Activated CD4-positive, alpha-beta memory T cell treated with anti-CD3 and anti-CD28 coated beads for 36 hours (primary cell): ENCODE measurements around the gene TNFRSF19. TPM values are rescaled to one million over a fixed set of nuclear protein-coding genes. Genes with fewer than 3 reads are reported as not detected.
A peak's percentile ranks its signal among the peaks of the same experiment; 100 is the strongest.

Experiments
- CTCF ChIA-PET: fragments of 350-600 bp; sonication (Branson Sonifier 250); formaldehyde crosslinking; loops from one replicate; lab custom pipeline; 2021; ENCODE audit warnings: antibody characterized with exemption, inconsistent platforms; lab: Charles Lee
- POLR2A ChIA-PET: fragments of 350-600 bp; sonication (Branson Sonifier 250); formaldehyde crosslinking; loops from one replicate; lab custom pipeline; 2021; ENCODE audit warnings: antibody characterized with exemption; lab: Charles Lee
- DNase-seq: peaks from one replicate; pipeline ENCODE4 v3.0.0-alpha.2; 2020
- H3K27ac Mint-ChIP-seq: one replicate; pipeline ENCODE4 v1.8.0; 2021; ENCODE audit warnings: mixed read lengths
- H3K27me3 Mint-ChIP-seq: one replicate; pipeline ENCODE4 v1.8.0; 2021; ENCODE audit warnings: mixed read lengths
- H3K36me3 Mint-ChIP-seq: one replicate; pipeline ENCODE4 v1.8.0; 2021; ENCODE audit warnings: mixed read lengths
- H3K4me1 Mint-ChIP-seq: one replicate; pipeline ENCODE4 v1.8.0; 2021; ENCODE audit warnings: low read depth, mixed read lengths
- H3K4me3 Mint-ChIP-seq: one replicate; pipeline ENCODE4 v1.8.0; 2021; ENCODE audit warnings: mild to moderate bottlenecking, mixed read lengths
- H3K9me3 Mint-ChIP-seq: one replicate; pipeline ENCODE4 v1.8.0; 2021; ENCODE audit warnings: mixed read lengths
- intact Hi-C: fragments of 100-400 bp; cut with micrococcal nuclease; formaldehyde crosslinking; loops from one replicate; pipeline ENCODE4 v1.15.1; 2023
- total RNA-seq, 2 experiments: library from RNA; stranded (reverse); gene quantifications; one replicate each; pipeline ENCODE4 v1.2.3, GENCODE V29; 2021

TNFRSF19 gene
- total RNA-seq, 2 experiments from 2014 or later, result not detected

- ChIA-PET CTCF (no interaction called here), POLR2A (no interaction called here)
- DNase-seq, result no peak
- H3K27me3 Mint-ChIP-seq, result peaks cover 34% of the 10 kb centered on the region
- intact Hi-C loops, result loop anchor here (5.0 to 10.0 kb wide), 4 partner anchors 168 to 1970 kb away; partner anchors contain the start of gene MICU2
- no peaks in the 10 kb centered on the region for H3K9me3 Mint-ChIP-seq
- no peak overlapping the region for H3K27ac Mint-ChIP-seq
- H3K4me1 Mint-ChIP-seq, result peaks cover 10% of the 10 kb centered on the region
- H3K4me3 Mint-ChIP-seq, result no peak overlapping the region
- no peaks in the 10 kb centered on the region for H3K36me3 Mint-ChIP-seq
Observed at GRCh38 chr13:23574421-23575145, 4.4 kb downstream of the TNFRSF19 start.

DNA sequence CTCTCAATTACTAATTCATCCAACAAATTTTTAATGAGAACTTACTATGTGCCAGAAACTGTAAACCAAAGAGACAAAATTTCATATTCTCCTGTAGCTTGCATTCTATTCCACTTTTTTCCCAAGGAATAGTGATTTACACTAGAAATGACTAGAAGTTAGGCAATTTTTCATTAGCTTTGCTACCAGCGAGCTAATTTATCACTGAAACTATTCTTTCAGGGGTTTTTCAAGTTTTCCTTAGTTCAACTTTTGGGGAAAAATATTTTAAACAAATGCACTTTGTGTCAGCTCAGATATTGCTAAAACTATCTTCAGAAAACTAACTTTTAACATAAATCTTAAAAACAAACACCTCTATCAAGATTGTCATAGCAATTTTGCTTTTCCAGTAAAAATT, 5.4 kb downstream of the TNFRSF19 start:
- H3K4me3 Mint-ChIP-seq, result no peak overlapping the region
- intact Hi-C loops, result loop anchor here (5.0 to 10.0 kb wide), 4 partner anchors 167 to 1971 kb away; partner anchors contain the start of gene MICU2
- H3K36me3 Mint-ChIP-seq, result no peaks in the 10 kb centered on the region
- H3K4me1 Mint-ChIP-seq, result peaks cover 14% of the 10 kb centered on the region
- no peak for DNase-seq
- ChIA-PET CTCF (interaction anchor here (0.8 kb wide), 1 partner anchor 313 kb away, joined by 3 read pairs; the partner anchor contains the start of gene MIPEP), POLR2A (no interaction called here)
- no peaks in the 10 kb centered on the region for H3K9me3 Mint-ChIP-seq
- no peak overlapping the region for H3K27ac Mint-ChIP-seq
- peaks cover 32% of the 10 kb centered on the region for H3K27me3 Mint-ChIP-seq

DNA sequence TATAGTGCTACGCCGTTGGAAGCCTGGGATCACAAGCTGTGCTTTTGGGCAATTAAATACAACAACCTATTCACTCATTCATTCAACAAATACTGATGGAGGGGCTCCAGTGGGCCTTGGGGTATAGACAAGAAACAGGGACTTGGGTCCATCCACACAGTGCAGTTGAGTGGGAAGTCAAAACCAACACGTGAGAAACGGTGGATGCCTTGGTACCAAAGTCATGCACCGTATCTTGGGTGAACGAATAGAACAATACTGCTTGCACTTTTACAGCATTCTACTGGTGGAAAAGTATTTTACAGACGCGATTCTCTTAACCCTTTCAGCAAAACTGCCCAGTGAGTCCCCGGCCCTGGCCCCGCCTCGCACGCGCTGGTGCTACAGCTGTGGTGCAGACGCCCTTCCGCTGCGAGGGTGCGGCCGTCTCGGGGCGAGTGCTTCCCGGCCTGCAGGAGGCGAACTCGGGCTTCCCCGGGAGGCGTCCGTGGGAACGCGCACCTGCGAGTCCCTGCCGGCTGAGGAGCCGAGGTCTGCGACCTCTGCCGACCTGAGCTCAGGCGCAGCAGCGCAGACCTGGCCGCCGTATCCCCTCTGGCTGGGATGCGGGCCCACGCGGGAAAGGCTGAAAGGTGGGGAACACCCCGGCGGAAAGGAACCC, 8.3 kb downstream of the TNFRSF19 start:
- Mint-ChIP-seq H3K27ac (no peak overlapping the region), H3K4me3 (peak overlapping the region; percentile 75), H3K4me1 (peaks cover 14% of the 10 kb centered on the region), H3K27me3 (peaks cover 34% of the 10 kb centered on the region), H3K9me3 (no peaks in the 10 kb centered on the region), H3K36me3 (no peaks in the 10 kb centered on the region)
- ChIA-PET CTCF (interaction anchor here (0.7 to 1.2 kb wide), 3 partner anchors 294 to 312 kb away, joined by 3 to 6 read pairs (median 3); partner anchors contain the start of gene MIPEP), POLR2A (interaction anchor here (1.0 kb wide), 1 partner anchor 311 kb away, joined by 3 read pairs; the partner anchor contains the start of gene MIPEP)
- intact Hi-C loops, result loop anchor here (1.0 to 10.0 kb wide), 9 partner anchors 19 to 1974 kb away; partner anchors contain the start of genes MICU2 and MIPEP
- peak; percentile 79 for DNase-seq

- H3K4me3 Mint-ChIP-seq, result peak overlapping the region; percentile 75
Observed at GRCh38 chr13:23579072-23579895, 9.1 kb downstream of the TNFRSF19 start.

GRCh38 chr13:23579896-23580683, 9.9 kb downstream of the TNFRSF19 start:
- peaks cover 11% of the 10 kb centered on the region for H3K4me1 Mint-ChIP-seq
- H3K4me3 Mint-ChIP-seq, result peak overlapping the region; percentile 47
- H3K9me3 Mint-ChIP-seq, result no peaks in the 10 kb centered on the region
- intact Hi-C loops, result loop anchor here (1.0 to 10.0 kb wide), 8 partner anchors 41 to 1975 kb away; partner anchors contain the start of genes MICU2 and MIPEP
- H3K36me3 Mint-ChIP-seq, result no peaks in the 10 kb centered on the region
- no peak for DNase-seq
- CTCF ChIA-PET, result no interaction called here
- POLR2A ChIA-PET, result interaction anchor here (0.7 kb wide), 1 partner anchor 29 kb away, joined by 3 read pairs; no protein-coding TSS in a partner anchor
- no peak overlapping the region for H3K27ac Mint-ChIP-seq
- peaks cover 33% of the 10 kb centered on the region for H3K27me3 Mint-ChIP-seq

More at GRCh38 chr13:23579072-23579895, 9.1 kb downstream of the TNFRSF19 start:
- CTCF ChIA-PET, result interaction anchor here (0.6 to 1.2 kb wide), 3 partner anchors 249 to 310 kb away, joined by 3 to 6 read pairs (median 3); partner anchors contain the start of gene MIPEP
- peak; percentile 94 for DNase-seq
- Mint-ChIP-seq H3K9me3 (no peaks in the 10 kb centered on the region), H3K27ac (no peak overlapping the region), H3K27me3 (peaks cover 33% of the 10 kb centered on the region), H3K4me1 (peaks cover 14% of the 10 kb centered on the region), H3K36me3 (no peaks in the 10 kb centered on the region)
- POLR2A ChIA-PET, result interaction anchor here (1.0 kb wide), 1 partner anchor 310 kb away, joined by 3 read pairs; the partner anchor contains the start of gene MIPEP
- intact Hi-C loops, result loop anchor here (1.0 to 10.0 kb wide), 8 partner anchors 42 to 1974 kb away; partner anchors contain the start of genes MICU2 and MIPEP

- DNase-seq, result no peak
- Mint-ChIP-seq H3K36me3 (no peaks in the 10 kb centered on the region), H3K27ac (no peak overlapping the region), H3K27me3 (peaks cover 37% of the 10 kb centered on the region), H3K9me3 (no peaks in the 10 kb centered on the region), H3K4me3 (no peak overlapping the region), H3K4me1 (peaks cover 11% of the 10 kb centered on the region)
- CTCF ChIA-PET, result no interaction called here
- POLR2A ChIA-PET, result interaction anchor here (0.7 kb wide), 1 partner anchor 29 kb away, joined by 3 read pairs; no protein-coding TSS in a partner anchor
- intact Hi-C loops, result no loop called here
Observed at GRCh38 chr13:23580684-23581060, 10.5 kb downstream of the TNFRSF19 start.

DNA sequence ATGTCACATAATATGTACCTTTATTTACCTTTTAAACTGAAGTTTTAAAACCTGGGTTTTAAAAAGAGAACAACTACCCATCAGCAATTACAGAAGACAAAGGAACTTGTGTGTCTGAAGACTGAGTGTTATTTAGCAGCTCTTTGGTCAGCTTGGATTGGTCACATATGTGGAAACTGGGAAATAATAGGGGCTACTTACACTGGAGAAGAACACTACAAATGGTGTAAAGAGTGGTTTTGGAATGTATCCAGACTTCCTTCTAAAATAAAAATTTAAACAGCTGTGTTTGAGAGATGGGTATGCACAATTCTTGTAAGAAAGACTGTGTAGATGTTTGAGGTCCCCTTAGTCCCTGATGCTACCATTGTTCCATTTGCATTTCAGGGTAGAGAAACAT, 13.3 kb downstream of the TNFRSF19 start:
- Mint-ChIP-seq H3K27me3 (peaks cover 26% of the 10 kb centered on the region), H3K36me3 (no peaks in the 10 kb centered on the region), H3K27ac (no peak overlapping the region), H3K9me3 (no peaks in the 10 kb centered on the region), H3K4me3 (no peak overlapping the region), H3K4me1 (peaks cover 8% of the 10 kb centered on the region)
- CTCF ChIA-PET, result no interaction called here
- intact Hi-C loops, result no loop called here
- POLR2A ChIA-PET, result no interaction called here
- DNase-seq, result no peak

- ChIA-PET CTCF (no interaction called here), POLR2A (no interaction called here)
- H3K36me3 Mint-ChIP-seq, result no peaks in the 10 kb centered on the region
- H3K27me3 Mint-ChIP-seq, result peaks cover 31% of the 10 kb centered on the region
- peaks cover 8% of the 10 kb centered on the region for H3K4me1 Mint-ChIP-seq
- intact Hi-C loops, result no loop called here
- no peak overlapping the region for H3K4me3 Mint-ChIP-seq
- DNase-seq, result no peak
- H3K9me3 Mint-ChIP-seq, result no peaks in the 10 kb centered on the region
- H3K27ac Mint-ChIP-seq, result no peak overlapping the region
Observed at GRCh38 chr13:23584275-23584674, 14.1 kb downstream of the TNFRSF19 start.

- no peak for DNase-seq
- no peaks in the 10 kb centered on the region for H3K36me3 Mint-ChIP-seq
- CTCF ChIA-PET, result no interaction called here
- no peaks in the 10 kb centered on the region for H3K4me1 Mint-ChIP-seq
- intact Hi-C loops, result no loop called here
- no peaks in the 10 kb centered on the region for H3K9me3 Mint-ChIP-seq
- H3K27ac Mint-ChIP-seq, result no peak overlapping the region
- no peak overlapping the region for H3K4me3 Mint-ChIP-seq
- POLR2A ChIA-PET, result no interaction called here
- H3K27me3 Mint-ChIP-seq, result peaks cover 21% of the 10 kb centered on the region
Observed at GRCh38 chr13:23586336-23586735, 16.1 kb downstream of the TNFRSF19 start.

DNA sequence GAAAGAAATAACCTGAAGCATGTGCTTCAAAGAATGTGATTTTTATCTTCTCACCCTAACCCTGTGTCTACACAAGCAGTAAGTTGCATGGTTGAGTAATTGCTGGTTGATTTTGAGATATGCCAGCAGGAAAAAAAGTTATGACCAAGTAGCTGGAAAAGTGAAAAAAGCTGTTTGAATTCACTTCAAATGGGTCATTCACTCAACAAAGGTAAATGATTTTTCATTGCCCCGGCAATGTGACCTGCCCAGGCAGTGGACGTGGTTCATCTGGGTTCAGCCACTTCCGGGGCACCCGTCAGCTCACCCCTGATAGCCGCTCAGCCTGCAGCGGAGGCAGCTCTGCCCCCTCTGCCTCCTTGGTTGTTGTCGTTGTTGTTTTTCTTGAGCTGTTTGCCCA, 18.5 kb downstream of the TNFRSF19 start:
- Mint-ChIP-seq H3K4me3 (no peak overlapping the region), H3K27ac (no peak overlapping the region), H3K4me1 (no peaks in the 10 kb centered on the region), H3K36me3 (no peaks in the 10 kb centered on the region), H3K27me3 (peaks cover 23% of the 10 kb centered on the region), H3K9me3 (no peaks in the 10 kb centered on the region)
- CTCF ChIA-PET, result no interaction called here
- intact Hi-C loops, result no loop called here
- POLR2A ChIA-PET, result no interaction called here
- DNase-seq, result no peak

GRCh38 chr13:23592596-23592995, 22.4 kb downstream of the TNFRSF19 start:
- DNase-seq, result no peak
- POLR2A ChIA-PET, result no interaction called here
- intact Hi-C loops, result no loop called here
- Mint-ChIP-seq H3K4me1 (no peaks in the 10 kb centered on the region), H3K27ac (no peak overlapping the region), H3K4me3 (no peak overlapping the region), H3K27me3 (peaks cover 33% of the 10 kb centered on the region), H3K9me3 (no peaks in the 10 kb centered on the region), H3K36me3 (no peaks in the 10 kb centered on the region)
- CTCF ChIA-PET, result no interaction called here
